K562 (cell line): ENCODE results near the gene PGR. TPM values are rescaled to one million over a fixed set of nuclear protein-coding genes. Genes with fewer than 3 reads are reported as not detected.
A peak's percentile ranks its signal among the peaks of the same experiment; 100 is the strongest.

Experiments
- GATAD2A ChIP-seq: fragments of 450-650 bp; IDR thresholded peaks from 2 replicates; pipeline ENCODE4 v1.6.1; 2017
- HNRNPL ChIP-seq: fragments of 200-400 bp; formaldehyde crosslinking; IDR thresholded peaks from 2 replicates; pipeline ENCODE4 v1.6.1; 2017; ENCODE audit warnings: low read depth, mild to moderate bottlenecking, low read length
- PHB2 ChIP-seq: fragments of 450-650 bp; IDR thresholded peaks from 2 replicates; pipeline ENCODE4 v1.6.1; 2017; ENCODE audit warnings: low read depth
- SAFB2 ChIP-seq: fragments of 200-400 bp; formaldehyde crosslinking; IDR thresholded peaks from 2 replicates; pipeline ENCODE4 v1.6.1; 2018; ENCODE audit warnings: borderline replicate concordance, low read length, low read depth, moderate library complexity; ENCODE audit not compliant: severe bottlenecking
- SIN3A ChIP-seq, 2 experiments: fragments of 150-350 bp in 1 of 2; IDR thresholded peaks; 2 replicates each; pipeline ENCODE4 v1.6.1; 2011 to 2016; ENCODE audit warnings: borderline replicate concordance in 2 of 2, low read depth in 2 of 2, low read length in 2 of 2, mild to moderate bottlenecking in 2 of 2, moderate library complexity in 2 of 2; ENCODE audit not compliant: control insufficient read depth in 1 of 2
- TAF1 ChIP-seq: IDR thresholded peaks from 2 replicates; pipeline ENCODE4 v1.6.1; 2011; ENCODE audit warnings: mild to moderate bottlenecking, low read length, moderate library complexity; ENCODE audit not compliant: insufficient read depth, control insufficient read depth, severe bottlenecking; ENCODE audit errors: extremely low read depth
- ZFP36 ChIP-seq: fragments of 150-350 bp; IDR thresholded peaks from 2 replicates; pipeline ENCODE4 v1.6.1; 2018; ENCODE audit warnings: low read length, low read depth; ENCODE audit not compliant: partially characterized antibody
- ZFPM2 ChIP-seq: fragments of 250-450 bp; sonication (Bioruptor Pico); IDR thresholded peaks from 2 replicates; pipeline ENCODE4 v1.5.1; 2022; ENCODE audit warnings: mild to moderate bottlenecking
- ZNF197 ChIP-seq: fragments of 200-800 bp; sonication (Bioruptor generic); IDR thresholded peaks from 2 replicates; pipeline ENCODE4 v1.6.1; 2016; ENCODE audit warnings: low read depth, missing genetic modification characterization, missing compliant biosample characterization
- ZNF318 ChIP-seq, 2 experiments: fragments of 450-650 bp; IDR thresholded peaks; 2 replicates each; pipeline ENCODE4 v1.6.1; 2016; ENCODE audit warnings: mild to moderate bottlenecking in 2 of 2, borderline replicate concordance in 1 of 2, low read depth in 1 of 2, moderate library complexity in 1 of 2
- polyA plus RNA-seq, 8 experiments: library from polyadenylated mRNA; depleted of rRNA in 4 of 8; stranded (reverse) in 5 of 8; unstranded in 3 of 8; fragments of >200 nt; fragmentation: Nextera tagmentation in 2 of 8; fragmentation: Illumina TruSeq in 1 of 8; extraction: Ambion mirVana in 2 of 8; extraction: Trizol in 1 of 8; gene quantifications; 2 replicates each; pipeline versions ENCODE4 v1.2.1 to v1.2.3, GENCODE V29; 2011 to 2014; ENCODE audit warnings: inconsistent platforms in 1 of 8, missing spikeins in 1 of 8
- total RNA-seq, 7 experiments: library from RNA; depleted of rRNA in 6 of 7; stranded (reverse); fragments of >200 nt in 6 of 7; fragmentation: Illumina TruSeq in 2 of 7; extraction: Trizol in 2 of 7; gene quantifications; 2 replicates each; pipeline versions ENCODE4 v1.2.1 to v1.2.3, GENCODE V29; 2011 to 2021; ENCODE audit warnings: low replicate concordance in 1 of 7

Gene PGR
- total and polyA plus RNA-seq, 9 of the 15 experiments (the other 6 are each of a cell fraction or from before 2014, with no cell fraction given): 0.43 to 2.4 (median 1.3) TPM

GRCh38 chr11:101127197-101127698, 2.4 kb downstream of the PGR start (continued):
- no peak for TF ChIP-seq ZNF318 (IDR thresholded peaks at IDR 0.05; ENCODE audit: borderline replicate concordance in 1 of 2, low read depth in 1 of 2)
- no peak for TF ChIP-seq HNRNPL
- no peak for TF ChIP-seq PHB2
- no peak for TF ChIP-seq ZFPM2
- peak; percentile 20 for TF ChIP-seq TAF1
- no peak for TF ChIP-seq SIN3A (IDR thresholded peaks at IDR 0.05; ENCODE audit: borderline replicate concordance in 2 of 2, control insufficient read depth in 1 of 2, low read depth in 2 of 2, low read length in 2 of 2)
- TF ChIP-seq ZFP36: peak; percentile 52
- TF ChIP-seq SAFB2: no peak
- TF ChIP-seq ZNF197 (CRISPR knock-in tag): no peak
- no peak for TF ChIP-seq GATAD2A
